RWPE2 (cell line): ENCODE data around the gene POLDIP3.
"Not testable (repeated sequence)": the region's sequence is repeated elsewhere in the genome, so short reads cannot be mapped to it uniquely, and the experiment has no call there.

Experiments used
- ATAC-seq: fragments of 200-7000 bp; cut with Tn5 transposase; 3 replicates; pipeline ENCODE4 v1.9.1; 2021; ENCODE audit warnings: low read depth
- DNase-seq: peaks from one replicate; pipeline ENCODE4 v3.0.0-alpha.2; 2020; ENCODE audit warnings: low spot score
- H3K27ac ChIP-seq: fragments of 450-650 bp; 2 replicates; pipeline ENCODE4 v1.5.1; 2017; ENCODE audit warnings: mild to moderate bottlenecking; ENCODE audit not compliant: poor library complexity, severe bottlenecking
- H3K27me3 ChIP-seq: fragments of 250-450 bp; sonication (Bioruptor Pico); 2 replicates; pipeline ENCODE4 v1.5.1; 2021; ENCODE audit warnings: mild to moderate bottlenecking, moderate library complexity; ENCODE audit not compliant: insufficient read depth, poor library complexity, severe bottlenecking
- H3K36me3 ChIP-seq: fragments of 250-450 bp; sonication (Bioruptor Pico); 2 replicates; pipeline ENCODE4 v1.5.1; 2020; ENCODE audit warnings: low read depth, mild to moderate bottlenecking, moderate library complexity
- H3K4me1 ChIP-seq: fragments of 250-450 bp; sonication (Bioruptor Pico); 2 replicates; pipeline ENCODE4 v1.5.1; 2021; ENCODE audit warnings: mild to moderate bottlenecking, moderate library complexity; ENCODE audit not compliant: insufficient read depth, poor library complexity, severe bottlenecking
- H3K4me3 ChIP-seq: fragments of 250-450 bp; sonication (Bioruptor Pico); 2 replicates; pipeline ENCODE4 v1.5.1; 2021; ENCODE audit warnings: mild to moderate bottlenecking, moderate library complexity; ENCODE audit not compliant: severe bottlenecking
- H3K9me3 ChIP-seq: fragments of 250-450 bp; sonication (Bioruptor Pico); 2 replicates; pipeline ENCODE4 v1.5.1; 2021; ENCODE audit warnings: mild to moderate bottlenecking, moderate library complexity; ENCODE audit not compliant: severe bottlenecking
- CTCF ChIP-seq: fragments of 450-650 bp; IDR thresholded peaks from one replicate; pipeline ENCODE4 v1.5.1; 2017; ENCODE audit warnings: mild to moderate bottlenecking, moderate library complexity; ENCODE audit not compliant: poor library complexity, severe bottlenecking

POLDIP3 gene

GRCh38 chr22:42608136-42608822 lies 6.4 kb downstream of the POLDIP3 start:
- no peak for ATAC-seq
- TF ChIP-seq CTCF = no peak
- H3K27me3 ChIP-seq = no peaks in the 10 kb centered on the region
- H3K4me3 ChIP-seq = no peak overlapping the region
- peaks cover 64% of the 10 kb centered on the region for H3K36me3 ChIP-seq
- peak overlapping the region; percentile 51 for H3K27ac ChIP-seq
- no peaks in the 10 kb centered on the region for H3K9me3 ChIP-seq
- DNase-seq = no peak
- H3K4me1 ChIP-seq = peaks cover 19% of the 10 kb centered on the region

GRCh38 chr22:42607641-42608040 lies 7.0 kb downstream of the POLDIP3 start:
- H3K4me1 ChIP-seq = peaks cover 14% of the 10 kb centered on the region
- not testable (repeated sequence) for H3K27me3 ChIP-seq, H3K27ac ChIP-seq, ATAC-seq, H3K4me3 ChIP-seq, H3K9me3 ChIP-seq, DNase-seq
- peaks cover 66% of the 10 kb centered on the region for H3K36me3 ChIP-seq

- Histone ChIP-seq H3K9me3 (no peaks in the 10 kb centered on the region), H3K27ac (no peak overlapping the region), H3K4me3 (no peak overlapping the region), H3K4me1 (peaks cover 10% of the 10 kb centered on the region), H3K36me3 (peaks cover 66% of the 10 kb centered on the region), H3K27me3 (no peaks in the 10 kb centered on the region)
- no peak for ATAC-seq
- TF ChIP-seq CTCF = no peak
- no peak for DNase-seq
Observed at GRCh38 chr22:42604403-42604802, 10.3 kb downstream of the POLDIP3 start.

GRCh38 chr22:42603427-42603826 lies 11.3 kb downstream of the POLDIP3 start:
- no peak for TF ChIP-seq CTCF
- H3K9me3 ChIP-seq = no peaks in the 10 kb centered on the region
- ATAC-seq = no peak
- peaks cover under 1% of the 10 kb centered on the region for H3K4me1 ChIP-seq
- no peaks in the 10 kb centered on the region for H3K27me3 ChIP-seq
- peaks cover 72% of the 10 kb centered on the region for H3K36me3 ChIP-seq
- no peak for DNase-seq
- no peak overlapping the region for H3K27ac ChIP-seq
- no peak overlapping the region for H3K4me3 ChIP-seq

GRCh38 chr22:42602470-42602869 lies 12.2 kb downstream of the POLDIP3 start:
- no peak for DNase-seq
- H3K4me1 ChIP-seq = no peaks in the 10 kb centered on the region
- H3K27ac ChIP-seq = no peak overlapping the region
- H3K9me3 ChIP-seq = no peaks in the 10 kb centered on the region
- no peaks in the 10 kb centered on the region for H3K27me3 ChIP-seq
- no peak overlapping the region for H3K4me3 ChIP-seq
- H3K36me3 ChIP-seq = peaks cover 71% of the 10 kb centered on the region
- no peak for TF ChIP-seq CTCF
- ATAC-seq = no peak
